Measurements from ENCODE around the gene SNX22.
A peak's percentile ranks its signal among the peaks of the same experiment; 100 is the strongest.
"Not testable (repeated sequence)": the region's sequence is repeated elsewhere in the genome, so short reads cannot be mapped to it uniquely, and the experiment has no call there.

SNX22 gene

DNA sequence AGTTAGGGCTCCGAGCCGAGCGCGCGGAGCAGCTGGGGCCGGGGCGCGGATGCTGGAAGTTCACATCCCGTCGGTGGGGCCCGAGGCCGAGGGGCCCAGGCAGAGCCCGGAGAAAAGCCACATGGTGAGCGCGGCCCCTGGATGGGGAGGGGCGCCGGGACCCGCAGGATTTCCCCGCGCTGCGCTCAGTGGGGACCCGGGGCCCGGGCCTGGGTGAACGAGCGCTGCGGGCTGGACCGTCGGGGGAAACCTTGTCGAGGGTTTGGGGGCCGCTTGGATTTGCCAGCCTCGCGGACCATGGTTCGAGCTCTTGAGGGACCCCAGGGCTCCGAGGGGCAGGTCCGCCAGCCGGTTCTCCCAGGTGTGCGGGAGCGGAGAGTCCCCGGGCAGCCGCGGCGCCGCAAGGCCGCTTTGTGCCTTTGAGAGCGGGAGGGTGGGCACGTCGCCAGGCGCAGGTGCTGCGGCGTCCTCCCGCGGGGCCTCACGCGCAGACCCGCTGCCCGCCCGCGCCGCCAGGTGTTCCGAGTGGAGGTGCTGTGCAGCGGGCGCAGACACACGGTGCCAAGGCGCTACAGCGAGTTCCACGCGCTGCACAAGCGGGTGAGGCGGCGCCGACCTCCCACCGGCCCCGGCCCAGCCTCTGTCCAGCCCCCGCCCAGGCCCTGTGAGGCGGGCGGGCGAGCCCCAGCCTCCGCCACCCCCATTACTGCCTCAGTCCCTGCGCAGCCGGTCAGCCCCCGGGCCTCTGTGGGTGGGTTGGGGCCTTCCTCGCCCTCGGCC lies at the start of gene SNX22:
Gene SNX22, plus strand, starts transcription at position 5 of the 780 bp plus-strand sequence. Its CDS starts 45 bp downstream, at position 50.
- peak; percentile 9 for DNase-seq (ENCODE audit: low read depth)

DNA sequence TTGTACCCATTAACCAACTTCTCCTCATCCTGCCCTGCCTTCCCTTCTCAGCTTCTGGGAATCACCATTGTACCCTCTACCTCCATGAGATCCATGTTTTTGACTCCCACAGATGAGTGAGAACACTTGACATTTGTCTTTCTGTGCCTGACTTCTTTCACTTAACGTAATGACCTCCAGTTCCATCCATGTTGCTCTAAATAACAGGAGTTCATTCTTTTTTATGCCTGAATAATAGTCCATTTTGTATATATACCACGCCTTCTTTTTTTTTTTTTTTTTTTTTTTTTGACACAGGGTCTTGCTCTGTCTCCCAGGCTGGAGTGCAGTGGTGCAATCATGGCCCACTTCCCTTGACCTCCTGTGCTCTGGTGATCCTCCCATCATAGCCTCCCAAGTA lies 49.0 kb upstream of the SNX22 start:
- no peak for DNase-seq (ENCODE audit: low read depth)

DNA sequence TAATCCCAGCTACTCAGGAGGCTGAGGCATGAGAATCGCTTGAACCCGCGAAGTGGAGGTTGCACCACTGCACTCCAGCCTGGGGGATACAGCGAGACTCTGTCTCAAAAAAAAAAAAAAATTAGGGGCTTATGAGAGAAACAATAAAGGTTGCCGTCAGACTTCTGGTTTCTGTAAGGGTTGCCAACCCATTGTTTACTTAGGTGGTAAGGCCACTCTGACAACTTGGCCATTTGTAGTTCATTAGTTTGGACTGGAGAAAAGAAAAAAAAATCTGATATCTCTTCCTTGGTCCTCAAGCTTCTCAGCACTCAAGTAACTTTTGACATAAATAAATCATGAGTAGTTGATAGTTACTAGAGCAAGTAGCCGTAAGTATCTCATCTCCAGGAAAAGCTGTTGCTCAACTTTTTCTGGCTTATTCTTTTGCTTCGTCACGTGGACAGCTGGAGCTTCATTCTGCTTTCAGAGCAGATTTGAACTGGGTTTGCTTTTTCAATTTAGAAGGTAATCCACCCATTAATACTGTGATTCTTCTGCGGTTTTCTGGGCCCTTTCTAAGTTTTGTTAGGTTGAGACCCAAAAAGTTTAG lies 46.3 kb upstream of the SNX22 start:
- DNase-seq (ENCODE audit: low read depth): no peak

DNA sequence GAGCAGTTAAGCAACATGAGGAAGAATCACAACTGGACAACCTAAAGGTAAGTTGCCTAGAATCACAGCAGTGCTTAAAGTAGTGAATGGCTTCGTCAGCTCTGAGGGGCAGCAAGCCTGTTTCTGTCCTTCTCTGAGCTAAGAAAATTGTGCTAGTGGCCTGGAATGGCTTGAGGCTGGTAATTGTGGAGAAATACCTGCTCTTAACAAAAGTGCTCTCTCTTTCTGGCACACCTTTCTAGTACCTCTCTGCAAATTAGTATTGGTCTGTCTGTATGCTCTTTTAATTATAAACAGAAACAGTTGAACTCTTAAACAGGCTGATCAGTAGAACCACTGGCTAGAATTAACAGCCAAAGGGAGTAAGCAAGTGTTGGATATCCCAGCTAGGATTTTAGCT lies 44.2 kb upstream of the SNX22 start:
- no peak for DNase-seq (ENCODE audit: low read depth)

DNA sequence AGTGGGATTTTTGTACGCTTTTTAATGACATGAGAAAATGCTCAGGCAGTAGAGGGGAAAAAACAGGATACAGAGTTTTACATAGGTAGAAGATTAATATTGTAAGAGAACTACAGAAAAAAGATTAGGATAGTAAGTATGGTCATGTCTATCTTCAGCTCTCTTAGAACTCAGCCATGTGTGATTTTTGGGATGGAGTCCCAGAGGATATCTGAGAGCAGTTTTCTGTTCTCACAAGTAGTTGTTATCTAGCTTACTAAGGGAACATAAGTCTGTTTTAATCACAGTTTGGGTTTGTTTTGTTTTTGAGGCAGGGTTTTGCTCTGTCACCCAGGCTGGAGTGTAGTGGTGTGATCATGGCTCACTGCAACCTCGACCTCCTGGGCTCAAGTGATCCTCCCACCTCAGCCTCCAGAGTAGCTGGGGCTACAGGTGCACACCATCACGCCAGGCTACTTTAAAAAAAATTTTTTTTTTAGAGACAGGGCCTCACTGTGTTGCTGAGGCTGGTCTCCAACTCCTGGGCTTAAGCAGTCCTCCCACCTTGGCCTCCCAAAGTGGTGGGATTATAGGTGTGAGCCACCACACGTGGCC lies 41.3 kb upstream of the SNX22 start:
- DNase-seq (ENCODE audit: low read depth): not testable (repeated sequence)

- DNase-seq (ENCODE audit: low read depth): no peak
These were observed 40.4 kb upstream of the SNX22 start for GRCh38 chr15:64110950-64111678.

DNA sequence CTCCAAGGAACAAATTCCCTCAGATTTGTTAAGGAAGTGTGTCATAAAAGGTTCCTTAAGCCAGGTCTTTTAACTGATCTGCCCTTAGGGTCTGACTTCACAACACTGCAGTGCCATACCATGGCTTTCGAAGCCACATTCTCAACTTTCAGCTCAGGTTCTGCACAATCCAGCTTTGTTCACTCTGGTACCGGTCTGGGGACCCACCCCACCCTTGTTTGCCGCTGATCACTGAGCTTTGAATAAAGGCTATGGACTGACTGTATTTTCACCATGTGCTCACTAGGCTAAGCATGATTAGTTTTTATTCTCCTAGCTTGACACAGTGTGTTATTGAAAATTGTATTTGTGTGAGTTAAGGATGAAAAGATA lies 39.9 kb upstream of the SNX22 start:
- no peak for DNase-seq (ENCODE audit: low read depth)

- no peak for DNase-seq (ENCODE audit: low read depth)
These were observed 39.3 kb upstream of the SNX22 start for GRCh38 chr15:64112073-64112772.

DNA sequence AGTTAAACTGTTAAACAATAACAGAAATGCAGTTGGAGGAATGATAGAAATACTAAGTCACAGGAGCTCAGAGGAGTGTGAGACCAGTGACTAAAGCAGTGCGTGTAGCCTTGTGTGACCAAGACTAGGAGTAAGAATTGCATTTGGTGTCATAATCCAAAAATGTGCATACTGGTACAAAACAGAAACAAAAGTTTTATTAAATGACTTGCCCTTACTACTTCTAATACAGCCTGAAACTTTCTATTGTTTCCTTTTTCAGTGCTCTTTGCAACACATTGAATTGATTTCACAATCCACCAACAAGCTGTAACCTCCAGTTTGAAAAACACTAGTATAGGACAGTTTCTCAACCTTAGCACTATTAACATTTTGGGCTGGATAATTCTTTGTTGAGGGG lies 38.6 kb upstream of the SNX22 start:
- DNase-seq (ENCODE audit: low read depth): no peak

- no peak for DNase-seq (ENCODE audit: low read depth)
These were observed 33.6 kb upstream of the SNX22 start for GRCh38 chr15:64117759-64118487.

DNA sequence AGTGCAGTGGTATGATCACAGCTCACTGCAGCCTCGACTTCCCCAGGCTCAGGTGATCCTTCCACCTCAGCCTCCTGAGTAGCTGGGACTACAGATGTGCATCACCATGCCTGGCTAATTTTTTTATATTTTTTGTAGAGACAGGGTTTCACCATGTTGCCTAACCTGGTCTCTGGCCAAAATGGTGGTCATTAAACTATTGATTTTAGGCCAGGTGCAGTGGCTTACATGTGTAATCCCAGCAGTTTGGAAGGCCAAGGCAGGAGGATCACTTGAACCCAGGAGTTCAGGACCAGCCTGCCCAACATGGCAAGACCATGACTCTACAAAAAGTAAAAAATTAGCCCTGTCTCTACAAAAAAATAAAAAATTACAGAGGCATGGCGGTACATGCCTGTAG lies 31.2 kb upstream of the SNX22 start:
- DNase-seq (ENCODE audit: low read depth): not testable (repeated sequence)

DNA sequence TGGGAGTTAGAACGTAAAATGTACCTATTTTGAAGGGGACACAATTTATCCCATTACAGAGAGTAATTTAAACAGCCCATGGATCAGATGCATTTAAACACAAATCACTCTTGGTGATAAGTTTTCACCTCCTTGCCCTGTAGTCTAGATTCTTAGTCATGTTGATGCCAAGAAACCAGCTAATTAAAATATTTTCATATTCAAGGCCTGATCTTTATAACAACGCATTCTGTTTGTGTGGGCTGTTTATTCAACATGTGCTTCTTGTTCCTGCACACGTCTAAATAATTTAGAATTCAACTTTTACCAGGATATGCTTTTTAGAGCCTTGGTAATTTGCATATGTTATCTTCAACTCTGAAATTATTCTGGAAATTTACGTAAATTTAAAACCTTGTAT lies 29.9 kb upstream of the SNX22 start:
- DNase-seq (ENCODE audit: low read depth): no peak

GRCh38 chr15:64122444-64122843 lies 29.1 kb upstream of the SNX22 start:
- no peak for DNase-seq (ENCODE audit: low read depth)

GRCh38 chr15:64122936-64123351 lies 28.6 kb upstream of the SNX22 start:
- DNase-seq (ENCODE audit: low read depth): no peak

DNA sequence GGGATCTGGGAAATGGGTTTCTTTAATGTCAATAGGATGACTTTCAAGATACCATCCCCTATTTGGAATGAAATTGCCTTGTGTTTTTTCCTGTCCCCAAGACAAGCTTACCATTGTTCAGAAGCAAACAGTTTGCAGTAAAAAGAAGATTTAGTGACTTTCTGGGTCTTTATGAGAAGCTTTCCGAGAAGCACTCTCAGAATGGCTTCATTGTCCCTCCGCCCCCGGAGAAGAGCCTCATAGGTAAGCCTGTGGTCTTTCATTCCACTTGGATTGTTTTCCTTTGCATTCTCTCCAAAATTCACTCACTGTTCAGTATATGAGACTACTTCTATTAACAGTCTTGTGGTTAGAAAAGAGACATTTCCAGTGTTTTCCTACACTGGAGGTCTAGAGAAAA lies 25.6 kb upstream of the SNX22 start:
- DNase-seq (ENCODE audit: low read depth): no peak

- no peak for DNase-seq (ENCODE audit: low read depth)
These were observed 23.8 kb upstream of the SNX22 start for GRCh38 chr15:64127521-64128270.

DNA sequence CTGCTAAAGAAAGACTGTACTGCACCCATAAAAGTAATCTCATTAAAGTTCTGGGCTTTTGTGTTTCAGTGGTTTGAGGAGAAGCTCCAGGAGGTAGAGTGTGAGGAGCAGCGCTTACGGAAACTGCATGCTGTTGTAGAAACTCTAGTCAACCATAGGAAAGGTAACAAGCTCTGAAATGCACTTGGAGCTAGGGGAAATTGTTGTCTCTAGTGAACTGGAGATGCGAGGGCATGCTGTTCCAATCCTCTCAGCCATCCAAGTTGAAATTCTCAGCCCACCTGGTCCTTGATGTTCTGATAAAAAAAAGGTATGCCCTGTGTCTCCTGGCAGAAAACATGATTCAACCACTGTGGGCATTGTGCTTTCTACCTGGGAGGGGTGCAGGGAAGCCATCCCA lies 21.4 kb upstream of the SNX22 start:
- no peak for DNase-seq (ENCODE audit: low read depth)

GRCh38 chr15:64131547-64131946 lies 20.0 kb upstream of the SNX22 start:
- DNase-seq (ENCODE audit: low read depth): no peak

- DNase-seq (ENCODE audit: low read depth): no peak
These were observed 19.3 kb upstream of the SNX22 start for GRCh38 chr15:64132217-64132616.

DNA sequence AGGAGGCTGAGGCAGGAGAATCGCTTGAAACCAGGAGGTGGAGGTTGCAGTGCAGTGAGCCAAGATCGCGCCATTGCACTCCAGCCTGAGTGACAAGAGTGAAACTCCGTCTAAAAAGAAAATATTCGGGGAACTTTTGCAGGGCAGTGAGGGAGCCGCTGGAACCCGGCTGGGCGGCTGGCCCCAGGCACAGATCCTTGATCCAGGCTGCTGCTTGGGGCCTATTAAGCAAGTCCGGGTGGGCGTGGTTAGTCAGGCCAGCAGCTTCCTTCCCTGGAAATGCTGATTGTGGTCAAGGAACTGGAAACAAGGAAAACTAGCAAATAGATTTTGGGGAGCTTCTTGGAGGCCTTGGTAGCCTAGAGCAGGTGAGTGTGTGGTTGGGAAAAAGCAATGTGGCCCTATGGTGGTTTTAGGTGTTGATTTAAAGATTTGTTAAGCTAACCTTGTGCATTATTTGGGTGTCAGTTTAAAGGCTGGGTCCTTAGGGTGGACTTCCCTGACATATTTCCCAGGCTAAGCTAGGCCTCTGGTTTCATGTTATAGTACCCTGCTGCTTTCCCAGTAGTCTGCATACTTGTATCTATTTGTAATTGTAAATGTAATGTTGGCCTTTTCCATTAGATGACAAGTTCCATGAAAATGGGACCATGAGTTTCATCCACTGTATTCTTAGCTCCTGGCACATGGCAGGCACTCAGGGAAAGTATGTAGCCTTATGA lies 17.7 kb upstream of the SNX22 start:
- DNase-seq (ENCODE audit: low read depth): no peak

All from T-helper 22 cell (primary cell).